RPMI7951 (cell line): ENCODE data around the gene FHDC1. TPM values are rescaled to one million over a fixed set of nuclear protein-coding genes. Genes with fewer than 3 reads are reported as not detected.

Experiments used
- total RNA-seq: library from RNA; depleted of rRNA; stranded (reverse); fragments of >200 nt; shearing (Covaris generic); gene quantifications from 2 replicates; pipeline ENCODE4 v1.2.3, GENCODE V29; 2014; rRNA removed

The FHDC1 gene
- total RNA-seq, 1 experiment from 2014 or later: 0.36 TPM

Other genes with a start within 250 kb of the FHDC1 start
- gene TIGD4, start 156.6 kb upstream of the FHDC1 start, total RNA-seq: under 0.01 and 0.10 TPM in 2 replicates
- gene ARFIP1, start 156.4 kb upstream of the FHDC1 start, total RNA-seq: 39.7 and 52.7 TPM in 2 replicates